Uterus (tissue), 4 donors: ENCODE results near the gene MCM5. TPM values are rescaled to one million over a fixed set of nuclear protein-coding genes. Genes with fewer than 3 reads are reported as not detected.

ENCODE experiments used
- DNase-seq, 2 donors: peaks; one replicate each; pipeline ENCODE4 v3.0.0-alpha.2; 2019 to 2020
- H3K27ac ChIP-seq, 2 donors: fragments of 200-600 bp; sonication (generic); 1 replicate in 1 of 2; 2 replicates in 1 of 2; pipeline ENCODE4 v1.5.1; 2016 to 2018
- H3K27me3 ChIP-seq, 2 donors: fragments of 200-600 bp; sonication (generic); one replicate each; pipeline ENCODE4 v1.5.1; 2018 to 2019; ENCODE audit warnings: control low read depth in 1 of 2
- H3K36me3 ChIP-seq, 2 donors: fragments of 200-600 bp; sonication (generic); one replicate each; pipeline ENCODE4 v1.5.1; 2019; ENCODE audit warnings: control low read depth in 1 of 2
- H3K4me1 ChIP-seq, 2 donors: fragments of 200-600 bp; sonication (generic); one replicate each; pipeline ENCODE4 v1.5.1; 2018 to 2019; ENCODE audit warnings: control low read depth in 1 of 2
- H3K4me3 ChIP-seq, 2 donors: fragments of 200-600 bp; sonication (generic); 1 replicate in 1 of 2; 2 replicates in 1 of 2; pipeline ENCODE4 v1.5.1; 2018 to 2019; ENCODE audit warnings: mild to moderate bottlenecking in 1 of 2
- H3K9me3 ChIP-seq, 2 donors: fragments of 200-600 bp; sonication (generic); one replicate each; pipeline ENCODE4 v1.5.1; 2019; ENCODE audit warnings: control low read depth in 1 of 2
- CTCF ChIP-seq, 4 experiments: fragments of 200-600 bp in 2 of 4; fragments of 450-650 bp in 2 of 4; sonication (generic) in 2 of 4; IDR thresholded peaks; one replicate each; pipeline ENCODE4 v1.5.1; 2016 to 2019; ENCODE audit warnings: antibody characterized with exemption in 4 of 4, mild to moderate bottlenecking in 2 of 4, moderate library complexity in 1 of 4
- POLR2A ChIP-seq, 2 donors: fragments of 450-650 bp; IDR thresholded peaks; one replicate each; pipeline ENCODE4 v1.6.1; 2016; ENCODE audit warnings: antibody characterized with exemption in 2 of 2, mild to moderate bottlenecking in 1 of 2, moderate library complexity in 1 of 2
- intact Hi-C: fragments of 100-400 bp; cut with DNase I; formaldehyde crosslinking; loops from one replicate; pipeline ENCODE4 v1.15.1; 2023; ENCODE audit warnings: low total_unique reads
- total RNA-seq, 4 donors: library from RNA; depleted of rRNA in 3 of 4; stranded (reverse); fragments of >200 nt in 3 of 4; gene quantifications; one replicate each; pipeline versions ENCODE4 v1.1.0 to v1.2.4, GENCODE V29; 2014 to 2023
- donor health status: DM: yes; HTN: yes; CAD: no.

Gene MCM5
- total RNA-seq, 4 donors from 2014 or later = 15.9 to 60.6 (median 40.3) TPM

GRCh38 chr22:35431483-35432227 is 31.7 kb downstream of the MCM5 start:
- intact Hi-C loops = loop anchor here (5.0 kb wide), 1 partner anchor 151 kb away; no protein-coding TSS in a partner anchor
- H3K4me1 ChIP-seq = peaks cover 0 to 3% of the 10 kb centered on the region in 2 donors
- H3K27ac ChIP-seq = peak overlapping the region; percentile 56 to 68

GRCh38 chr22:35432228-35432905 is 32.4 kb downstream of the MCM5 start:
- Histone ChIP-seq H3K27ac (no peak overlapping the region), H3K9me3 (peaks cover 0 to 5% of the 10 kb centered on the region in 2 donors), H3K4me3 (no peak overlapping the region), H3K27me3 (no peaks in the 10 kb centered on the region), H3K36me3 (no peaks in the 10 kb centered on the region), H3K4me1 (peaks cover 0 to 3% of the 10 kb centered on the region in 2 donors)
- no peak for DNase-seq
- TF ChIP-seq CTCF (IDR thresholded peaks at IDR 0.05) = no peak
- no peak for TF ChIP-seq POLR2A (IDR thresholded peaks at IDR 0.05)
- intact Hi-C loops = loop anchor here (5.0 kb wide), 1 partner anchor 150 kb away; no protein-coding TSS in a partner anchor

More at GRCh38 chr22:35431483-35432227, 31.7 kb downstream of the MCM5 start:
- no peak for DNase-seq
- Histone ChIP-seq H3K36me3 (no peaks in the 10 kb centered on the region), H3K9me3 (peaks cover 0 to 5% of the 10 kb centered on the region in 2 donors), H3K4me3 (no peak overlapping the region), H3K27me3 (no peaks in the 10 kb centered on the region)
- no peak for TF ChIP-seq CTCF (IDR thresholded peaks at IDR 0.05)
- TF ChIP-seq POLR2A (IDR thresholded peaks at IDR 0.05) = no peak

- TF ChIP-seq POLR2A (IDR thresholded peaks at IDR 0.05) = no peak
- TF ChIP-seq CTCF (IDR thresholded peaks at IDR 0.05) = no peak
- H3K4me1 ChIP-seq = peaks cover 0 to 3% of the 10 kb centered on the region in 2 donors
Measured at GRCh38 chr22:35434061-35434710, 34.2 kb downstream of the MCM5 start.

GRCh38 chr22:35435201-35435740 is 35.3 kb downstream of the MCM5 start:
- intact Hi-C loops = no loop called here
- no peak for DNase-seq
- peaks cover 0 to 3% of the 10 kb centered on the region in 2 donors for H3K4me1 ChIP-seq
- TF ChIP-seq CTCF (IDR thresholded peaks at IDR 0.05) = no peak
- no peak for TF ChIP-seq POLR2A (IDR thresholded peaks at IDR 0.05)
- H3K4me3 ChIP-seq = no peak overlapping the region
- H3K36me3 ChIP-seq = no peaks in the 10 kb centered on the region
- no peaks in the 10 kb centered on the region for H3K27me3 ChIP-seq
- no peak overlapping the region for H3K27ac ChIP-seq
- peaks cover 0 to 5% of the 10 kb centered on the region in 2 donors for H3K9me3 ChIP-seq

More at GRCh38 chr22:35434061-35434710, 34.2 kb downstream of the MCM5 start:
- Histone ChIP-seq H3K4me3 (no peak overlapping the region), H3K36me3 (no peaks in the 10 kb centered on the region), H3K27ac (no peak overlapping the region), H3K27me3 (no peaks in the 10 kb centered on the region), H3K9me3 (peaks cover 0 to 5% of the 10 kb centered on the region in 2 donors)
- intact Hi-C loops = loop anchor here (5.0 kb wide), 1 partner anchor 148 kb away; no protein-coding TSS in a partner anchor
- no peak for DNase-seq
